HFF-Myc (cell line): Measurements from ENCODE around the gene UBE3A.
A peak's percentile ranks its signal among the peaks of the same experiment; 100 is the strongest.

Experiments used
- DNase-seq: peaks from one replicate; pipeline ENCODE4 v3.0.0-alpha.2; 2011; ENCODE audit warnings: low read depth; ENCODE audit errors: extremely low read depth
- H3K4me3 ChIP-seq: replicated peaks from 2 replicates; pipeline ENCODE4 v1.5.1; 2011; ENCODE audit warnings: low read depth, mild to moderate bottlenecking, control low read depth, low read length
- CTCF ChIP-seq: IDR thresholded peaks from 2 replicates; pipeline ENCODE4 v1.5.1; 2012; ENCODE audit warnings: mild to moderate bottlenecking, low read depth, low read length, control low read depth; ENCODE audit errors: missing control alignments

UBE3A gene

DNA sequence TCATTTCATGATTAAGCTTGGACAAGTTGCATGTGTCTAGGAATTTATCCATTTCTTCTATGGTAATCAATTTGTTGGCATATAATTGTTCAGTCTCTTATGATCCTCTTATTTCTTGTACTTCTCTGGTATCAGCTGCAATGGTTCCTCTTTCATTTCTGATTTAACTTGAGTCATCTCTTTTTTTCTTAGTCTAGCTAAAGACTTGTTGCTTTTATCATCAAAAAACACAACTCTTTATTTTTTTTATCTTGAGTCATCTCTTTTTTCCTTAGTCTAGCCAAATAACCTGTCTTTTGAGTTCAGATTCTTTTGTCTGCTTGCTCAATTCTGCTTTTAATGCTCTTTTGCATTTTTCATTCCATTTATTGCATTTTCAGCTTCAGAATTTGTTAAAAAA, 37.3 kb downstream of the UBE3A start:
- no peak for DNase-seq
- no peak for TF ChIP-seq CTCF
- H3K4me3 ChIP-seq: no peak overlapping the region

GRCh38 chr15:25397100-25397499, 41.7 kb downstream of the UBE3A start:
- no peak for TF ChIP-seq CTCF
- no peak for DNase-seq
- no peak overlapping the region for H3K4me3 ChIP-seq

DNA sequence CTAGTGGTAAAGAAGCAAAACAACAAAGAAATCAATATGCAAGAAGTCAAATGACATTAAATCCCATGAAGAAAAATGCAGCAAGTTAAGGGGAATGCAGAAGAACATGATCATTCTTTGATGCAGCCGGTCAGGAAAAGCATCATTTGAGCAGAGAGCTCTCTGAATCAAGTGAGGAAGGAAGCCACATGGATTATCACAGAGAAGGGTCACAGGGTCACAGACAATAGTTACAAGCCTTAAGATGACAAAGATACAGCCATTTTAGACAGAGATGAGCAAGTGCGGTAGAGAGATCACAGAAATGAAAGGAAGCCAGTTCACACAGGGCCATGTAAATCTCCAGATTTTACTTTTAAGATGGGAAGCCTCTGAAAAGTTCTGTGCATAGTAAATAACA, 43.9 kb downstream of the UBE3A start:
- no peak for TF ChIP-seq CTCF
- no peak for DNase-seq
- H3K4me3 ChIP-seq: no peak overlapping the region

- no peak for DNase-seq
- H3K4me3 ChIP-seq: no peak overlapping the region
- no peak for TF ChIP-seq CTCF
Measured at GRCh38 chr15:25392806-25393205, 46.0 kb downstream of the UBE3A start.

GRCh38 chr15:25391971-25392721, 46.7 kb downstream of the UBE3A start:
- DNase-seq: peak; percentile 17
- H3K4me3 ChIP-seq: no peak overlapping the region
- TF ChIP-seq CTCF: no peak

DNA sequence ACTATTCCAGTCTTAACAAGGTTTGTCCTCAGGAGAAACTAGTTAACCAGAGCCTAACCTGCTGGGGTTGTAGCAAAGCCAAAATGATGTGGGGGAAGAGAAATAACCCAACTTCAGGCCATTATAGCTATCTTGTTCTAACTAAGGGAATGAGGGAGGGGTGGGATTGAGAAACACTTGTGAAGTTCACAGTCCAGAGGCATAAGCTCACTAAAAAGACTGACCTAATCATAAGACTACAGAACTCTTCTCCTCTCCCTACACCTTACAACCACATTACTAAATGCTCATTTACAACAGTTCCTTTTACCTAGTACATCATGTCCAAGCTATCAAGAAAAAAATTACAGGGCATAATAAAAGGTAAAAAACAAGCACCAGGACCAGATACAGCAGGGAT, 52.8 kb downstream of the UBE3A start:
- no peak overlapping the region for H3K4me3 ChIP-seq
- no peak for TF ChIP-seq CTCF
- DNase-seq: no peak

- DNase-seq: no peak
- TF ChIP-seq CTCF: no peak
Measured at GRCh38 chr15:25381579-25381978, 57.2 kb downstream of the UBE3A start.

More at GRCh38 chr15:25381579-25381978, 57.2 kb downstream of the UBE3A start:
- H3K4me3 ChIP-seq: no peak overlapping the region
